H1 (cell line): ENCODE data around the gene PTS. TPM values are rescaled to one million over a fixed set of nuclear protein-coding genes. Genes with fewer than 3 reads are reported as not detected.

Source experiments
- CTCF ChIA-PET: fragments of 300-600 bp; sonication (Branson Sonifier 250); formaldehyde crosslinking; loops from one replicate; lab custom pipeline; 2021; ENCODE audit not compliant: partially characterized antibody; lab: Charles Lee
- POLR2A ChIA-PET: fragments of 300-600 bp; sonication (Branson Sonifier 250); formaldehyde crosslinking; loops from one replicate; lab custom pipeline; 2021; ENCODE audit warnings: inconsistent platforms; ENCODE audit not compliant: partially characterized antibody; lab: Charles Lee
- DNase-seq, 2 experiments: peaks; one replicate each; pipeline versions ENCODE4 v3.0.0 to v3.0.0-alpha.2; 2010 to 2022; ENCODE audit warnings: low spot score in 2 of 2, low read depth in 1 of 2, mixed read lengths in 1 of 2
- FAIRE-seq: peaks from 2 replicates; lab custom pipeline; 2011; peaks lifted over from hg19 to GRCh38; lab: Jason Lieb, UNC
- H2AFZ ChIP-seq: 2 replicates; pipeline ENCODE4 v1.8.1; 2012; ENCODE audit warnings: low read length, inconsistent platforms
- H2AK5ac ChIP-seq: 2 replicates; pipeline ENCODE4 v1.6.1; 2013; ENCODE audit warnings: low read depth, low read length
- H2BK120ac ChIP-seq: replicated peaks from 2 replicates; pipeline ENCODE3; 2013; ENCODE audit warnings: low read depth, low read length, inconsistent platforms
- H2BK12ac ChIP-seq: 2 replicates; pipeline ENCODE4 v1.6.1; 2013; ENCODE audit warnings: low read depth, low read length
- H2BK15ac ChIP-seq: 2 replicates; pipeline ENCODE4 v1.6.1; 2013; ENCODE audit warnings: low read length
- H2BK20ac ChIP-seq: 2 replicates; pipeline ENCODE4 v1.6.1; 2013; ENCODE audit warnings: low read length
- H2BK5ac ChIP-seq: 2 replicates; pipeline ENCODE4 v1.6.1; 2013; ENCODE audit warnings: low read depth, low read length
- H3K14ac ChIP-seq: 2 replicates; pipeline ENCODE4 v1.6.1; 2013; ENCODE audit warnings: inconsistent platforms; ENCODE audit not compliant: insufficient read length
- H3K18ac ChIP-seq: 2 replicates; pipeline ENCODE4 v1.6.1; 2013; ENCODE audit warnings: low read length; ENCODE audit errors: extremely low read depth
- H3K23ac ChIP-seq: 2 replicates; pipeline ENCODE4 v1.6.1; 2013; ENCODE audit warnings: inconsistent platforms; ENCODE audit not compliant: insufficient read length
- H3K23me2 ChIP-seq: 2 replicates; pipeline ENCODE4 v1.6.1; 2013; ENCODE audit warnings: low read depth, low read length
- H3K27ac ChIP-seq: 2 replicates; pipeline ENCODE4 v1.6.1; 2011; ENCODE audit warnings: low read depth, low read length, inconsistent platforms
- H3K27me3 ChIP-seq, 4 experiments: replicated peaks in 1 of 4; 1 replicate in 1 of 4; 2 replicates in 3 of 4; pipeline versions ENCODE4 v1.6.1 to v1.8.1; 2011 to 2013; ENCODE audit warnings: low read length in 3 of 4, mild to moderate bottlenecking in 3 of 4, inconsistent platforms in 2 of 4, mixed read lengths in 2 of 4, moderate library complexity in 1 of 4; ENCODE audit not compliant: control insufficient read depth in 3 of 4, insufficient read depth in 3 of 4; ENCODE audit errors: extremely low read depth in 1 of 4
- H3K36me3 ChIP-seq, 4 experiments: 2 replicates each; pipeline versions ENCODE4 v1.6.1 to v1.8.1; 2011 to 2013; ENCODE audit warnings: mild to moderate bottlenecking in 4 of 4, low read length in 3 of 4, moderate library complexity in 2 of 4, control low read depth in 1 of 4, inconsistent platforms in 1 of 4; ENCODE audit not compliant: insufficient read depth in 4 of 4, control insufficient read depth in 2 of 4
- H3K4ac ChIP-seq: replicated peaks from 2 replicates; pipeline ENCODE3; 2013; ENCODE audit warnings: low read length, low read depth, mixed read lengths, inconsistent platforms; ENCODE audit not compliant: insufficient read length
- H3K4me1 ChIP-seq, 4 experiments: replicated peaks in 1 of 4; 1 replicate in 1 of 4; 2 replicates in 3 of 4; pipeline versions ENCODE4 v1.6.1 to v1.8.1; 2011 to 2013; ENCODE audit warnings: low read length in 3 of 4, inconsistent platforms in 2 of 4, mixed read lengths in 1 of 4; ENCODE audit not compliant: insufficient read depth in 4 of 4, control insufficient read depth in 3 of 4
- H3K4me2 ChIP-seq, 2 experiments: 2 replicates each; pipeline versions ENCODE4 v1.6.1 to v1.8.1; 2011 to 2013; ENCODE audit warnings: low read depth in 2 of 2, low read length in 2 of 2, control low read depth in 1 of 2, inconsistent platforms in 1 of 2, mild to moderate bottlenecking in 1 of 2; ENCODE audit not compliant: insufficient read depth in 1 of 2
- H3K4me3 ChIP-seq, 4 experiments: fragments of 200-600, 300-600 bp in 1 of 4; sonication (generic), shearing (Covaris generic), sonication (Bioruptor Twin) in 1 of 4; 2 replicates each; pipeline versions ENCODE4 v1.5.1 to v1.8.1; 2011 to 2016; ENCODE audit warnings: low read length in 4 of 4, low read depth in 3 of 4, control low read depth in 2 of 4, inconsistent platforms in 2 of 4, mild to moderate bottlenecking in 2 of 4, mixed read lengths in 1 of 4, moderate library complexity in 1 of 4; ENCODE audit not compliant: insufficient read depth in 2 of 4; ENCODE audit errors: extremely low read depth in 1 of 4
- H3K56ac ChIP-seq: replicated peaks from 2 replicates; pipeline ENCODE3; 2013; ENCODE audit warnings: low read depth, mild to moderate bottlenecking, mixed read lengths, low read length, inconsistent platforms; ENCODE audit not compliant: insufficient read length
- H3K79me1 ChIP-seq: 2 replicates; pipeline ENCODE4 v1.6.1; 2013; ENCODE audit warnings: low read depth, low read length, control low read depth
- H3K79me2 ChIP-seq, 2 experiments: 2 replicates each; pipeline versions ENCODE4 v1.6.1 to v1.8.1; 2012 to 2013; ENCODE audit warnings: low read length in 2 of 2, mild to moderate bottlenecking in 2 of 2, inconsistent platforms in 1 of 2; ENCODE audit not compliant: insufficient read depth in 2 of 2, control insufficient read depth in 1 of 2
- H3K9ac ChIP-seq, 4 experiments: replicated peaks in 1 of 4; 1 replicate in 1 of 4; 2 replicates in 3 of 4; pipeline versions ENCODE4 v1.6.1 to v1.8.1; 2011 to 2013; ENCODE audit warnings: low read depth in 3 of 4, low read length in 3 of 4, control low read depth in 2 of 4, mild to moderate bottlenecking in 2 of 4, moderate library complexity in 2 of 4, inconsistent platforms in 1 of 4; ENCODE audit errors: extremely low read depth in 1 of 4
- H3K9me3 ChIP-seq, 2 experiments: 2 replicates each; pipeline versions ENCODE4 v1.6.1 to v1.8.1; 2012 to 2013; ENCODE audit warnings: mild to moderate bottlenecking in 2 of 2, moderate library complexity in 2 of 2, control low read depth in 1 of 2, inconsistent platforms in 1 of 2, low read depth in 1 of 2, low read length in 1 of 2, mixed read lengths in 1 of 2; ENCODE audit not compliant: insufficient read depth in 2 of 2
- H4K20me1 ChIP-seq, 2 experiments: replicated peaks in 1 of 2; 2 replicates each; pipeline versions ENCODE3 to v1.8.1; 2011 to 2013; ENCODE audit warnings: inconsistent platforms in 2 of 2, low read length in 2 of 2, mild to moderate bottlenecking in 1 of 2; ENCODE audit not compliant: insufficient read depth in 2 of 2, control insufficient read depth in 1 of 2
- H4K5ac ChIP-seq: 2 replicates; pipeline ENCODE4 v1.6.1; 2013; ENCODE audit warnings: low read length, low read depth, mixed read lengths, inconsistent platforms; ENCODE audit not compliant: insufficient read length
- H4K8ac ChIP-seq: 2 replicates; pipeline ENCODE4 v1.8.0; 2013; ENCODE audit warnings: mild to moderate bottlenecking, moderate library complexity, low read length, inconsistent platforms; ENCODE audit not compliant: insufficient read depth; ENCODE audit errors: extremely low read depth
- H4K91ac ChIP-seq: replicated peaks from 2 replicates; pipeline ENCODE3; 2013; ENCODE audit warnings: low read length, mixed read lengths, inconsistent platforms; ENCODE audit not compliant: insufficient read length
- ASH2L ChIP-seq: fragments of 200-600, 300-600 bp; sonication (generic); IDR thresholded peaks from one replicate; pipeline ENCODE4 v1.7.1; 2017; ENCODE audit warnings: low read length
- BRCA1 ChIP-seq: IDR thresholded peaks from 2 replicates; pipeline ENCODE4 v1.6.1; 2012; ENCODE audit warnings: low read depth, low read length, improper control_type of control experiment
- CBX5 ChIP-seq: fragments of 300-800, 300-1000 bp; sonication (generic); IDR thresholded peaks from 2 replicates; pipeline ENCODE4 v1.7.1; 2016; ENCODE audit warnings: antibody characterized with exemption, low read length, low read depth
- EP300 ChIP-seq, 2 experiments: IDR thresholded peaks; 1 replicate in 1 of 2; 2 replicates in 1 of 2; pipeline ENCODE4 v1.6.1; 2011 to 2012; ENCODE audit warnings: low read depth in 2 of 2, low read length in 2 of 2, mild to moderate bottlenecking in 2 of 2, borderline replicate concordance in 1 of 2, inconsistent platforms in 1 of 2, moderate library complexity in 1 of 2
- JUN ChIP-seq: IDR thresholded peaks from 2 replicates; pipeline ENCODE4 v1.6.1; 2011; ENCODE audit warnings: low read depth, mild to moderate bottlenecking, improper control_type of control experiment, low read length
- MAFK ChIP-seq: IDR thresholded peaks from 2 replicates; pipeline ENCODE4 v1.6.1; 2012; ENCODE audit warnings: low read depth, mild to moderate bottlenecking, improper control_type of control experiment, low read length
- RAD21 ChIP-seq, 2 experiments: IDR thresholded peaks in 1 of 2; conservative IDR thresholded peaks in 1 of 2; 2 replicates each; pipeline ENCODE4 v1.6.1; 2011; ENCODE audit warnings: low read depth in 2 of 2, low read length in 2 of 2, improper control_type of control experiment in 1 of 2, inconsistent platforms in 1 of 2, mild to moderate bottlenecking in 1 of 2, moderate library complexity in 1 of 2
- RXRA ChIP-seq: IDR thresholded peaks from 2 replicates; pipeline ENCODE4 v1.6.1; 2011; ENCODE audit warnings: low read depth, mild to moderate bottlenecking, low read length, moderate library complexity; ENCODE audit not compliant: insufficient read depth
- SAP30 ChIP-seq: fragments of 300-600 bp; sonication (generic); IDR thresholded peaks from 2 replicates; pipeline ENCODE4 v1.7.1; 2012; ENCODE audit warnings: low read length, moderate library complexity, mild to moderate bottlenecking, inconsistent platforms; ENCODE audit not compliant: insufficient read depth, insufficient replicate concordance
- SP4 ChIP-seq: IDR thresholded peaks from 2 replicates; pipeline ENCODE4 v1.6.1; 2012; ENCODE audit warnings: low read length, inconsistent platforms
- SRF ChIP-seq: IDR thresholded peaks from 2 replicates; pipeline ENCODE4 v1.6.1; 2011; ENCODE audit warnings: mild to moderate bottlenecking, low read depth, low read length, moderate library complexity
- TAF7 ChIP-seq: optimal IDR thresholded peaks from 2 replicates; pipeline ENCODE3; 2011; ENCODE audit warnings: low read depth, mild to moderate bottlenecking, inconsistent platforms, low read length, moderate library complexity, borderline replicate concordance
- TEAD4 ChIP-seq: IDR thresholded peaks from 2 replicates; pipeline ENCODE4 v1.6.1; 2012; ENCODE audit warnings: low read depth, low read length, inconsistent platforms, mixed read lengths
- WGBS, 2 experiments: shearing (Covaris generic) in 1 of 2; methylation state at CpG; one replicate each; pipeline versions ENCODE4 v1.1.6 to v1.1.7; 2013 to 2015; ENCODE audit warnings: low lambda C conversion rate in 2 of 2, mixed read lengths in 2 of 2, inconsistent platforms in 1 of 2, low coverage in 1 of 2, missing lambda C conversion rate in 1 of 2; ENCODE audit not compliant: insufficient replicate concordance in 2 of 2, insufficient coverage in 1 of 2, insufficient read length in 1 of 2; ENCODE audit errors: extremely low coverage in 1 of 2, missing lambda C conversion rate in 1 of 2; 5-methylcytosine and 5-hydroxymethylcytosine counted together
- polyA plus RNA-seq, 7 experiments: library from polyadenylated mRNA; depleted of rRNA in 3 of 7; stranded (reverse) in 5 of 7; unstranded in 2 of 7; fragments of >200 nt in 5 of 7; fragments of 200-250 nt in 2 of 7; gene quantifications; 1 replicate in 5 of 7; 2 replicates in 1 of 7; 4 replicates in 1 of 7; pipeline versions ENCODE4 v1.2.1 to v1.2.3, GENCODE V29; 2011 to 2013; ENCODE audit warnings: missing spikeins in 2 of 7, mixed read lengths in 2 of 7
- total RNA-seq: library from RNA; stranded (reverse); fragmentation: NEBNext Ultra II Directional; extraction: Animal tissue kit (Norgen Biotek cat#: 25700); gene quantifications from 2 replicates; pipeline ENCODE4 v1.2.1, GENCODE V29; 2021

Gene PTS
- total and polyA plus RNA-seq, 2 of the 8 experiments (the other 6 are each of a cell fraction or from before 2014, with no cell fraction given): 18.3 to 25.9 TPM

GRCh38 chr11:112248201-112248600 lies 22.0 kb downstream of the PTS start:
- Histone ChIP-seq H3K27ac (no peak overlapping the region), H4K91ac (no peak overlapping the region), H3K4me3 (no peak overlapping the region), H2AK5ac (no peak overlapping the region), H3K4me1 (no peaks in the 10 kb centered on the region), H3K79me1 (no peaks in the 10 kb centered on the region), H3K9me3 (no peaks in the 10 kb centered on the region), H3K23me2 (no peaks in the 10 kb centered on the region), H3K79me2 (no peaks in the 10 kb centered on the region), H3K56ac (no peak overlapping the region), H2BK20ac (no peak overlapping the region), H2BK15ac (no peak overlapping the region), H2BK12ac (no peak overlapping the region), H3K14ac (no peak overlapping the region), H4K20me1 (no peaks in the 10 kb centered on the region), H3K9ac (no peak overlapping the region), H4K8ac (no peak overlapping the region), H3K4ac (no peak overlapping the region), H2BK5ac (no peak overlapping the region), H3K36me3 (no peaks in the 10 kb centered on the region), H3K4me2 (no peak overlapping the region), H2BK120ac (no peak overlapping the region), H3K23ac (no peak overlapping the region), H3K27me3 (no peaks in the 10 kb centered on the region), H2AFZ (no peak overlapping the region), H4K5ac (no peak overlapping the region), H3K18ac (no peak overlapping the region)
- 87% methylated on average over 2 of the region's 2 CpGs; no CpG with 5 or more reads in 1 of the 2 experiments for WGBS, 2 experiments
- POLR2A ChIA-PET: no interaction called here
- FAIRE-seq (no peak), DNase-seq (no peak)
- TF ChIP-seq SAP30: no peak
- TF ChIP-seq BRCA1: no peak
- TF ChIP-seq CBX5: no peak
- TF ChIP-seq TAF7: no peak
- no peak for TF ChIP-seq EP300 (IDR thresholded peaks at IDR 0.05; ENCODE audit: borderline replicate concordance in 1 of 2, low read depth in 2 of 2, low read length in 2 of 2)
- no peak for TF ChIP-seq RXRA
- TF ChIP-seq MAFK: no peak
- TF ChIP-seq TEAD4: no peak
- TF ChIP-seq RAD21 (IDR thresholded peaks at IDR 0.05 in 1 of 2, conservative IDR thresholded peaks at IDR 0.05 in 1 of 2; ENCODE audit: low read depth in 2 of 2, low read length in 2 of 2): no peak
- TF ChIP-seq SP4: no peak
- no peak for TF ChIP-seq JUN
- TF ChIP-seq SRF: no peak
- no peak for TF ChIP-seq ASH2L
- CTCF ChIA-PET: interaction anchor here (0.5 to 1.4 kb wide), 4 partner anchors 26 to 85 kb away, joined by 3 to 5 read pairs (median 3); no protein-coding TSS in a partner anchor
